HG03342 (cell line): Measurements from ENCODE around the gene GFOD1.
"Not testable (repeated sequence)": the region's sequence is repeated elsewhere in the genome, so short reads cannot be mapped to it uniquely, and the experiment has no call there.

Experiments
- ATAC-seq: cut with Tn5 transposase; IDR thresholded peaks from one replicate; pipeline ENCODE4 v1.9.1; 2021; ENCODE audit warnings: mild to moderate bottlenecking, moderate library complexity; ENCODE audit not compliant: unreplicated experiment

Gene GFOD1

GRCh38 chr6:13466304-13467215, 20.8 kb downstream of the GFOD1 start:
- no peak for ATAC-seq

DNA sequence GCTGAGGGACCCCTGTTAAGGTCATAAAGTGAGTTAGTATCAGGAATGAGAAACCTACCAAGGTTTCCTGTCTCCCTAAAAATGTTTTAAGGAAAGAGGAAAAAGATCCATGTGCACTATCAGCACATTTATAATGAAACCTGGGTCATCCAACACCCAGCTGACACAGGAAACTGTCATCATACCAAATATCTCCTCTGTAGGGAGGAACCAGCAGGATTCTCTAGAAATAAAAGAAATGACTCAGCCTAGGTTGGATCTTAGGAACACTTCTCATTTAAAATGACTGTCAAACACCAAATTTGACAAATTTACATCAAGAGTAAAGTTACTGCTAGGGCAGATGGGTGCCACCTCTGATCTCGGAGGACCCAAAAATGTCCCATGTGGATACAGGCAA, 21.7 kb downstream of the GFOD1 start:
- no peak for ATAC-seq

DNA sequence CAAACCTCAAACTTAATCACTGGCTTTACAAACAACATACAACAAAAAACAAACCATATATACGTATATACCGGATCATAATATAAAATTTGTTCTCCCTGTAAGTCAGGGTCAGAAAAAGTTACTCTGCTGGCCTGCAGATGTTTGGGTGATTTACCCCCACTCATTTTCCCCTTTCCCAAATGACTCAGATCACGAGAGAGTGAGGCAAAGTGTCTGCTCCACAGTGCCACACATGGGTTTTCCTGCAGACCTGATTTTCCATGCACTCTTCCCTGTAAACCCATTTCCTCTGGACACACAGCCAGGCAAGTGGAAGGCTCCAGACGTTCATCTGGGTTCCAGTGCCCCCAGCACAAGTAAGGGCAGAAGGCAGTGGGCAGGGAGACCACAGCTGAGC, 23.5 kb downstream of the GFOD1 start:
- ATAC-seq: no peak

GRCh38 chr6:13463328-13463717, 24.1 kb downstream of the GFOD1 start:
- ATAC-seq: no peak

DNA sequence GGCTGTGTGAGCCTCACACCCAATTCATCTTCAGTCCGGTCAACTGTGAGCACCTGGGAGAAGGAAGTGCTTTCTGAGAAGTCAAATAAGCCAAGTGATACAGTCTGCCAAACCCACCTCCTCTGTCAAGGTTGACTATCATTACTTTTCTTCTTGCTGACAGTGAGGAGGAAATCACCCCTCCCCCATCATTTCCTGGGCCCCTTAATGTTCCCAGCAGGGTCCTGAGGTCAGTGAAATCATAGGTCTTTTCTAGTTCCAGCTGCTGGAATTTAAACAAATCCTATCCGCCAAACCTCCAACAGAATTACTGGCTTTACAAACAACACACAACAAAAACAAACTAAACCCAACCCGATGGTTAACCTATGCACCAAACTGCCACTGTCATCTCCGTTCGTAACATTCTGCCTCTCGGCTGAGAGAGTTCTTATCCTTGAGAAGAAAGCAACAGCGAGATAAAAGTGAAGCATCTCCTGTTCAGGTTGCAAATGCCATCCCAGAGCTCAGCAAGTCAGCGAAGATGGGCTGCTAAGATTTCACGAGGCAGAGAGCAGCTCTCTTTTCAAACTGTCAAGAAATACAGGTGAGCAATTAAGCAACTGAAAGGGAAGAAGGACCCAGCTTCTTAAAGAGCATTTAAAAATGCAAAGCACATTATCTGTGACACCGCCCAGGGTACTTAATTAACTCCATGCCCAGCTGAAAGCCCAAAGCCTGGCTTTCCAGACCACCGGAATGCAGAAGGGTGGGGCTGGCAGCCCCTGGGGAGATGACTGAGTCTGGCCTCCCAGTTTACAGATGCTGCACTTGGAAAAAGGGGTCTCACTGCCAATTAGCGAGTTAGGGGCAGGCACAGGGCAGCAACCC, 24.7 kb downstream of the GFOD1 start:
- ATAC-seq: no peak

DNA sequence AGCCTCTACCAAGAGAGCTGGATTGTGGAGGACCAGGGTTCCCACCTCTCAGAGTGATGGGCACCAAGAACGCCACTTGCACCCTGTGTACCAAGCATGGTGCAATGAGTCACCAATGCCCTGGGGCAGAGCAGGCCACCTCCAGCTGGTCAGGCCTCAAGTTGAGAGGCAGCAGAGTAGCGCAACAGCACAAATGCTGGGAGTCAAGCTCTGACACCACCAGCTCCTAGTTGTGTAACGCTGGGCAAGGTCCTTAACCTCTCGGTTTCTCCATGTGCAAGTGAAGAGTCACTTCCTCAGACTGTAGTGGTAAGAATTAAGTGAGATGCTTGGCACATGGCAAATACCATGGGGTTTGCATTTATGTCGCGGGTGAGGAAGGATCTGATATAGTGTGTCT, 25.6 kb downstream of the GFOD1 start:
- no peak for ATAC-seq

GRCh38 chr6:13461307-13461706, 26.1 kb downstream of the GFOD1 start:
- ATAC-seq: no peak

DNA sequence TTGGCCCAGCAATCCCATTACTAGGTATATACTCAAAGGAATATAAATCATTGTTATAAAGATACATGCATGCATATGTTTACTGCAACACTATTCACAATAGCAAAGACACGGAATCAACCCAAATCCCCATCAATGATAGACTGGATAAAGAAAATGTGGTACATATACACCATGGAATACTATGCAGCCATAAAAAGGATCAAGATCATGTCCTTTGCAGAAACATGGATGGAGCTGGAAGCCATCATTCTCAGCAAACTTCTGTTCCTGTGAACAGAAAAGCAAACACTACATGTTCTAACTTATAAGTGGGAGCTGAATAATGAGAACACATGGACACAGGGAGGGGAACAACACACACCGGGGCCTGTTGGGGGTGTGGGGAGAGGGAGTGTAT, 27.1 kb downstream of the GFOD1 start:
- ATAC-seq: not testable (repeated sequence)

- no peak for ATAC-seq
Measured at GRCh38 chr6:13457577-13457976, 29.8 kb downstream of the GFOD1 start.

- ATAC-seq: no peak
Measured at GRCh38 chr6:13455552-13455966, 31.8 kb downstream of the GFOD1 start.

DNA sequence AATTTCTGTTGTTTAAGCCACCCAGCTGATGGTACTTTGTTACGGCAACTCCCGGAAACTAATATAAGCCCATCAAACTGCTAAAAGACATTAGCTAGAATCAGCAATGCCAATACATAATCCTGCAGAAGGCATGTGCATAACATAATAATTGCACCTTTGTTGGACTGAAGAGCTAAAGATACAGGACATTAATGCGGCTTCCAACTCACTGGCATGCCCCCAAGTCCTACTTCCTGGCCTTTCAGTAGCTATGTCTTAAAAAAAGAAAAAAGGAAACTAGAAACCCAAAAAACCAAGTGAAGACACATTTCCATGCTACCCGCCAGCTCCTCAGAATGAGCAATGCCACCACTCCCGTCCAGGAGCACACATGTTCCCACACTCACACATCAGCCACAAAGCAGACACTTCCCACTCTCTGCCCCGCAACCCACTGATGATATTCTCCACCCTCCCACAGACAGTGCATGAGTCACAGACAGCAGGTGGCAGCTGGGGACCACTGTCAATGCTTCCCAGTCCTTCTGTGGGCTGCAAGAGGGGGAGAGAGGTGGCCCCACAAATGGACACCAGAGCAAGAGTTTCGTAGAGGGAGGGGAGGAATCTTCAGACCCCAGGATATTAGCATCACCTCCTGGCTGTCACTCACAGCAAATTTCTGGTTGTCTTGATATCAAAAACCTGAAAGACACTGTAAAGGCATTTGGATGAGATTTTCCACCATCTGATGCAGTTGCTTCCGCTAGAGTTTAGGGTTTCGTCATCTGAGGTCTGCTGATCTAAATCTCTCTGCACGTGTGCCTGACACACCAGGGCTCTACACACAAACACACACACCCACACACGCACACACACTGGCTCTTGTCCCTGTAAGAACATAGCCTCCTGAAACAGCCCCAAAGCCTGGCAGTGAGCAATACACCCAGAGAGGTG, 32.8 kb downstream of the GFOD1 start:
- no peak for ATAC-seq

DNA sequence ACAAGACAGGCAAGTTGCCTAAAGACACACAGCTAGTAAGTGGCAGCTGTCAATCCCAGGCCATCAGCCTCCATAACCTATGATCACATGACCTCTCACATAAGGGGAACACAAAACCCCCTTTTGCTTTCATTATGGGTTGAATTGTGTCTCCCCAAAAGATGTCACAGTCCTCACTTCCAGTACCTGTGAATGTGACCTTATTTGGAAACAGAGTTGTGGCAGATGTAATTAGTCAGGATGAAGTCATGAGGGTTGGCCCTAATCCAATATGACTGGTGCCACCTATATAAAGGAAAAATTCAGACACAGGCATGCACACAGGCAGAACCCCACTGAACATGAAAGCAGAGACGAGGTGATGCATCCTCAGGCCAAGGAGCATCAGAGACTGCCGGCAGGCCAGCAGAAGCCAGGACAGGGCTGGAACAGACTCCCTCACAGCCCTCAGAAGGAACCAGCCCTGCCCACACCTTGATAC, 33.6 kb downstream of the GFOD1 start:
- ATAC-seq: peak; percentile 42

GRCh38 chr6:13453153-13453552, 34.2 kb downstream of the GFOD1 start:
- no peak for ATAC-seq

GRCh38 chr6:13452346-13453117, 34.9 kb downstream of the GFOD1 start:
- ATAC-seq: no peak

GRCh38 chr6:13451181-13451895, 36.1 kb downstream of the GFOD1 start:
- no peak for ATAC-seq

- ATAC-seq: no peak
Measured at GRCh38 chr6:13450628-13451027, 36.8 kb downstream of the GFOD1 start.

DNA sequence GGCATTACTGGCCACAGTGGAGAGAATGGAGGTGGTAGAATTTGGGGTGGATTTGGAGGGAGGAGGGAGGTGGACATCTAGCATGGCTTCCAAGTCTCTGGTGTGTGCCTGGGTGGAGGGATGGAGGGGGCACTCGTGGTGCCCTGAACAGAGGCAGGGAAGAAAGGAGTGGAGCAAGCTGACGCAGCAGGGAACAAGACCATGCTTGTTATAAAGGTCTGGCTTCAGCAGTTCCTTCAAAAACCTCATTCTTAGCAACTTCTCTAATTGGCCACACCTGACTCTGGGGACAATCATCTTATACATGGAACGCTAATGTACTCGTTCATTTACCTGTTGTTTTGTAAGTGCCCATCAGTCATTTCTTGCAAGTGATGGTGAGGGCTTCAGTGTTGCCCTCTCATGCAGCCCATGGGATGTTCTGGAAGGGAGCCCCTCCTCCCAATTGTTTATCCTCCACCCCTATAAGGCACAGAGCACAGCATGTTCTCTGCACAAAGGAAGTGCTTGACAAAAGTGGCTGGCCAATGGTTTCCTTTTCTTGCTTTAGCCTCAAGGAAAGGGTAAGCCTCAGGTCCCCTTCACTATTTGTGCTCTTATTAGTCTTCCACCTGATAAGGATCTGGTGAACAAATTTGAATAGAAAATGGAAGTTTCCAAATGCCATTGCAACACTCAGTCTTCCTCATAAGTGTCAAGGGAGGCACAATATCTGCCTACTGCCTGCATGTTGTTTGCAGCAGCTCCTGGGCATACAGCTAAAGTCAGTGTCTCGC, 39.3 kb downstream of the GFOD1 start:
- ATAC-seq: no peak

DNA sequence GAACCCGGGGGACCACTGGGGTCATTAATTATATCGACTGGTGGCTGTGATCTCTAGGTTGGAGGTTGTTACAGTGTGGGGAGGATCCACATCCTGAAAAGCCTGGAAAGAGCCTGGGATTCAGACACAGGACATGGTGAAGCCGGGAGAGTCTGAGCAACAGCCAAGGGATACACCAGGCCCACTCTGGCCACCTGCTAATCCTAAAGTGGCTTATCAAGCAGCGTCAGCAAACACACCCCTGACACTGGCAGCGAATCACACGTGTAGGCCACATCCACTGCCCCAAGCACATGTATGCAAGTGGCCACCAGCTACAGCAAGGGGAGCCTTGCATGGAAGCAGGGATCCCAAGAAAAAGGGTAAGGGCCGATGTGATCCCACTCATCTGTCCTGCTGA, 41.0 kb downstream of the GFOD1 start:
- ATAC-seq: no peak

DNA sequence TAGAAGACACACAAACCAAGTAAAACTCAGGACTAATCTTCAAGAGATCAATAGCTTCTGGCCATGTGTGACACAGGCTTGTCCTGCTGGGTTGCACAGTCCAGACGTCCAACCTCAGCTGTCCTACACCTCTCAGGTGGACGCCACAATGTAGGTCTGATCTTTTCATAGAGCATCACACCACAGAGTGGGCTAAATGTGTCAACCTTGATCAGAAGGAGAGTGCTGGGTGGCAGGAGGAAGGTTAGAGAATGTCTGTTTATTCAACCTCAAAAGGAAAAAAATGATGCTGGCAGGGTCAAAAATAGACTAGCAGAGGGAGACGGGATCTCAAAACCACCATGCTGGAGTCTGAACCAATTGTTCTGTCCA, 41.7 kb downstream of the GFOD1 start:
- no peak for ATAC-seq
